HCT116 (cell line): ENCODE results near the gene METTL1. TPM values are rescaled to one million over a fixed set of nuclear protein-coding genes. Genes with fewer than 3 reads are reported as not detected.
A peak's percentile ranks its signal among the peaks of the same experiment; 100 is the strongest.

Source experiments
- ATAC-seq: fragments of 200-7000 bp; cut with Tn5 transposase; 2 replicates; pipeline ENCODE4 v1.9.1; 2020; ENCODE audit warnings: mild to moderate bottlenecking, moderate library complexity
- BruUV-seq: library from RNA; stranded (reverse); fragments of 400-500 nt; replicated peaks from 2 replicates; lab custom pipeline; 2021; lab: Mats Ljungman, UMichigan
- CTCF ChIA-PET: fragments of 300-600 bp; sonication (Branson Sonifier 250); formaldehyde crosslinking; loops from one replicate; lab custom pipeline; 2021; ENCODE audit warnings: antibody characterized with exemption; lab: Charles Lee
- POLR2A ChIA-PET: fragments of 300-600, 350-600 bp; sonication (Branson Sonifier 250); formaldehyde crosslinking; loops from one replicate; lab custom pipeline; 2021; ENCODE audit warnings: antibody characterized with exemption; lab: Charles Lee
- RAD21 ChIA-PET, 2 experiments: fragments of 300-600 bp; sonication (Branson Sonifier 250); formaldehyde crosslinking; loops; one replicate each; lab custom pipeline; 2023; ENCODE audit warnings: low total read pairs in 2 of 2; ENCODE audit not compliant: uncharacterized antibody in 2 of 2, unreplicated experiment in 2 of 2, low non-redundant PET in 1 of 2; lab: Charles Lee
- DNase-seq: peaks from one replicate; pipeline ENCODE4 v3.0.0-alpha.2; 2010; ENCODE audit warnings: low read depth, low spot score
- H2AFZ ChIP-seq: fragments of 200-600 bp; shearing (Covaris generic), sonication (generic); 2 replicates; pipeline ENCODE4 v1.6.1; 2017; ENCODE audit warnings: low read depth, mixed run types, mixed read lengths, antibody characterized with exemption, low read length; ENCODE audit not compliant: poor library complexity, severe bottlenecking
- H3K27ac ChIP-seq: 2 replicates; pipeline ENCODE4 v1.5.1; 2012; ENCODE audit warnings: low read depth, low read length
- H3K27me3 ChIP-seq: fragments of 200-600 bp; sonication (generic); 2 replicates; pipeline ENCODE4 v1.6.1; 2016; ENCODE audit warnings: mixed run types, low read length, mixed read lengths; ENCODE audit not compliant: insufficient read depth
- H3K36me3 ChIP-seq, 2 experiments: fragments of 200-500 bp in 1 of 2; fragments of 200-600 bp in 1 of 2; sonication (Bioruptor generic) in 1 of 2; sonication (generic) in 1 of 2; 2 replicates each; pipeline versions ENCODE4 v1.5.1 to v1.6.1; 2014 to 2016; ENCODE audit warnings: low read length in 2 of 2, inconsistent platforms in 1 of 2, mixed read lengths in 1 of 2, mixed run types in 1 of 2; ENCODE audit not compliant: insufficient read depth in 2 of 2, control insufficient read depth in 1 of 2
- H3K4me1 ChIP-seq, 2 experiments: fragments of 200-600 bp in 1 of 2; sonication (generic) in 1 of 2; 2 replicates each; pipeline versions ENCODE4 v1.5.1 to v1.6.1; 2012 to 2017; ENCODE audit warnings: low read length in 2 of 2, inconsistent platforms in 1 of 2, mild to moderate bottlenecking in 1 of 2, mixed read lengths in 1 of 2, mixed run types in 1 of 2, moderate library complexity in 1 of 2; ENCODE audit not compliant: insufficient read depth in 2 of 2, control insufficient read depth in 1 of 2
- H3K4me2 ChIP-seq: fragments of 200-600 bp; sonication (generic); 2 replicates; pipeline ENCODE4 v1.6.1; 2017; ENCODE audit warnings: mixed run types, low read length, mixed read lengths
- H3K4me3 ChIP-seq, 2 experiments: fragments of 200-600 bp in 1 of 2; sonication (generic) in 1 of 2; replicated peaks in 1 of 2; 2 replicates each; pipeline ENCODE4 v1.5.1; 2011 to 2016; ENCODE audit warnings: low read length in 2 of 2, control low read depth in 1 of 2, low read depth in 1 of 2, mild to moderate bottlenecking in 1 of 2, mixed read lengths in 1 of 2, mixed run types in 1 of 2
- H3K79me2 ChIP-seq: fragments of 200-600 bp; sonication (generic); 2 replicates; pipeline ENCODE4 v1.6.1; 2017; ENCODE audit warnings: mild to moderate bottlenecking, mixed run types, low read length, moderate library complexity, mixed read lengths; ENCODE audit not compliant: insufficient read depth
- H3K9ac ChIP-seq: fragments of 200-600 bp; sonication (generic); 2 replicates; pipeline ENCODE4 v1.6.1; 2016; ENCODE audit warnings: low read length, mixed read lengths
- H3K9me2 ChIP-seq: fragments of 200-600 bp; sonication (generic), shearing (Covaris generic); 2 replicates; pipeline ENCODE4 v1.6.1; 2017; ENCODE audit warnings: mixed run types, mild to moderate bottlenecking, moderate library complexity; ENCODE audit not compliant: insufficient read depth
- H3K9me3 ChIP-seq, 2 experiments: fragments of 200-500 bp in 1 of 2; fragments of 200-600 bp in 1 of 2; sonication (Bioruptor generic) in 1 of 2; sonication (generic) in 1 of 2; 2 replicates each; pipeline ENCODE4 v1.6.1; 2014 to 2017; ENCODE audit warnings: low read length in 2 of 2, mixed read lengths in 2 of 2, inconsistent platforms in 1 of 2, low read depth in 1 of 2, mild to moderate bottlenecking in 1 of 2, mixed run types in 1 of 2, moderate library complexity in 1 of 2; ENCODE audit not compliant: control insufficient read depth in 1 of 2, insufficient read depth in 1 of 2
- H4K20me1 ChIP-seq: fragments of 200-600 bp; sonication (generic), shearing (Covaris generic); 2 replicates; pipeline ENCODE4 v1.6.1; 2017; ENCODE audit warnings: mixed run types, mild to moderate bottlenecking, moderate library complexity; ENCODE audit not compliant: insufficient read depth
- CBX3 ChIP-seq: IDR thresholded peaks from 2 replicates; pipeline ENCODE4 v1.6.1; 2012; ENCODE audit warnings: low read depth
- CEBPB ChIP-seq: IDR thresholded peaks from 2 replicates; pipeline ENCODE4 v1.6.1; 2012; ENCODE audit warnings: low read depth
- EGR1 ChIP-seq: IDR thresholded peaks from 2 replicates; pipeline ENCODE4 v1.6.1; 2012; ENCODE audit warnings: low read depth
- EZH2phosphoT487 ChIP-seq: fragments of 200-600 bp; IDR thresholded peaks from 2 replicates; pipeline ENCODE4 v1.6.1; 2018; ENCODE audit warnings: antibody characterized with exemption, borderline replicate concordance
- FOSL1 ChIP-seq: IDR thresholded peaks from 2 replicates; pipeline ENCODE4 v1.6.1; 2012; ENCODE audit warnings: low read depth
- POLR2A ChIP-seq: IDR thresholded peaks from 2 replicates; pipeline ENCODE4 v1.7.0; 2011; ENCODE audit warnings: borderline replicate concordance; ENCODE audit not compliant: insufficient read depth, insufficient read length; ENCODE audit errors: extremely low read depth
- POLR2AphosphoS5 ChIP-seq: IDR thresholded peaks from 2 replicates; pipeline ENCODE4 v1.6.1; 2011; ENCODE audit warnings: mild to moderate bottlenecking, low read depth, low read length, moderate library complexity
- SP1 ChIP-seq: IDR thresholded peaks from 2 replicates; pipeline ENCODE4 v1.6.1; 2012; ENCODE audit warnings: low read depth
- TCF7L2 ChIP-seq: IDR thresholded peaks from 2 replicates; pipeline ENCODE4 v1.7.0; 2011; ENCODE audit warnings: borderline replicate concordance, inconsistent platforms; ENCODE audit not compliant: insufficient read depth, insufficient read length; ENCODE audit errors: extremely low read depth
- ZNF274 ChIP-seq: fragments of 200-500 bp; sonication (Bioruptor generic); IDR thresholded peaks from 2 replicates; pipeline ENCODE4 v1.6.1; 2014; ENCODE audit warnings: mild to moderate bottlenecking, low read depth, low read length, inconsistent platforms
- intact Hi-C: fragments of 100-400 bp; cut with micrococcal nuclease; formaldehyde crosslinking; loops from 2 replicates; pipeline ENCODE4 v1.10.0; 2022
- total RNA-seq: library from RNA; stranded (reverse); gene quantifications from one replicate; pipeline ENCODE4 v1.2.1, GENCODE V29; 2021; ENCODE audit not compliant: unreplicated experiment
- TF ChIP-seq, protein P1 (sequence below): IDR thresholded peaks from 2 replicates; pipeline ENCODE4 v1.6.1; 2012; ENCODE audit warnings: low read depth
- TF ChIP-seq, protein P2 (sequence below), 3 experiments: fragments of 200-600 bp in 1 of 3; sonication (generic) in 1 of 3; IDR thresholded peaks in 2 of 3; conservative IDR thresholded peaks in 1 of 3; 2 replicates each; pipeline ENCODE4 v1.5.1; 2012 to 2017; ENCODE audit warnings: low read depth in 2 of 3, low read length in 2 of 3, antibody characterized with exemption in 1 of 3, borderline replicate concordance in 1 of 3, control low read depth in 1 of 3, mild to moderate bottlenecking in 1 of 3, mixed read lengths in 1 of 3, mixed run types in 1 of 3, moderate library complexity in 1 of 3; ENCODE audit not compliant: insufficient read depth in 1 of 3

The METTL1 gene
- total RNA-seq, 1 experiment from 2014 or later, result 56.6 TPM

DNA sequence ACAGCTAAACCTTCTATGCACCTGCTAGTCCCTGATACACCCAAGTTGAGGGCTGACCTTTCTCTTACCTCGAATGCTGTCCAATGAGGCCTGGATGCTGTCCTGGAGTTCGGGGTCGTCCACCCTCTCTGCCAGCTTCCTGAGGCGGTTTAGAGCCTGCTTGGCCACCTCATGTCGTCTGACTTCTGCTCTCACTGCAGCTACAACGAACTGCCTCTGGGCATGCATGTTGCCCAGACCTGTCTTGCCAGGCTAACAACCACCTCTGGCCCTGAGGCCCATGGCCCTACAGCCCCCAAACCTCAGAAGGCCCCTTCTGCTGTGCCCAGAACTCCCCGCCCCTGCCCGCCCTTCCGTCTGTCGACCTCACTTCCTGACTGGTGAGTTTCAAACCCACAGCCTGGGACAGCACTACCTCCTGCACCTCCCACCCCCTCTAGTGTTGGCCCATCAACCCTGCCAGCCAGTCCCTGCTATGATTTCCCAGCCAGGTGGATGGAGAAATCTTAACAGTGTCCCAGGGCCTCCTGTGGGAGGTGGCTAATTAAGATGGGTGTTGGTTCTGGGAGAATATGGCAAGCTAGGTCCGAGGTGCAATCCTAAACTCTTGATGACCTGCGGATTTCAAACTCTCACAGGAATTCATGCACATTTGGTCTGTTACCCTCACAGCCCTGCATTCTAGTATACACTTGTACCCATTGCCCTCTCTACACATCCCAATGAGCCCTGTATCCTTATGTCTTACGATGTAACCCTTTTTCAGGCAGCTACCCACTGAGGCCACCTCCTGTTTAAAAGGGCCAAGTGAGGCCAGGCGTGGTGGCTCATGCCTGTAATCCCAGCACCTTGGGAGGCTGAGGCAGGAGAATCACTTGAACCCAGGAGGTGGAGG, 29.8 kb downstream of the METTL1 start (continued):
- TF ChIP-seq, protein P1, sequence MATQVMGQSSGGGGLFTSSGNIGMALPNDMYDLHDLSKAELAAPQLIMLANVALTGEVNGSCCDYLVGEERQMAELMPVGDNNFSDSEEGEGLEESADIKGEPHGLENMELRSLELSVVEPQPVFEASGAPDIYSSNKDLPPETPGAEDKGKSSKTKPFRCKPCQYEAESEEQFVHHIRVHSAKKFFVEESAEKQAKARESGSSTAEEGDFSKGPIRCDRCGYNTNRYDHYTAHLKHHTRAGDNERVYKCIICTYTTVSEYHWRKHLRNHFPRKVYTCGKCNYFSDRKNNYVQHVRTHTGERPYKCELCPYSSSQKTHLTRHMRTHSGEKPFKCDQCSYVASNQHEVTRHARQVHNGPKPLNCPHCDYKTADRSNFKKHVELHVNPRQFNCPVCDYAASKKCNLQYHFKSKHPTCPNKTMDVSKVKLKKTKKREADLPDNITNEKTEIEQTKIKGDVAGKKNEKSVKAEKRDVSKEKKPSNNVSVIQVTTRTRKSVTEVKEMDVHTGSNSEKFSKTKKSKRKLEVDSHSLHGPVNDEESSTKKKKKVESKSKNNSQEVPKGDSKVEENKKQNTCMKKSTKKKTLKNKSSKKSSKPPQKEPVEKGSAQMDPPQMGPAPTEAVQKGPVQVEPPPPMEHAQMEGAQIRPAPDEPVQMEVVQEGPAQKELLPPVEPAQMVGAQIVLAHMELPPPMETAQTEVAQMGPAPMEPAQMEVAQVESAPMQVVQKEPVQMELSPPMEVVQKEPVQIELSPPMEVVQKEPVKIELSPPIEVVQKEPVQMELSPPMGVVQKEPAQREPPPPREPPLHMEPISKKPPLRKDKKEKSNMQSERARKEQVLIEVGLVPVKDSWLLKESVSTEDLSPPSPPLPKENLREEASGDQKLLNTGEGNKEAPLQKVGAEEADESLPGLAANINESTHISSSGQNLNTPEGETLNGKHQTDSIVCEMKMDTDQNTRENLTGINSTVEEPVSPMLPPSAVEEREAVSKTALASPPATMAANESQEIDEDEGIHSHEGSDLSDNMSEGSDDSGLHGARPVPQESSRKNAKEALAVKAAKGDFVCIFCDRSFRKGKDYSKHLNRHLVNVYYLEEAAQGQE, result no peak
- no peak for TF ChIP-seq EZH2phosphoT487
- TF ChIP-seq POLR2AphosphoS5, result peak; percentile 73

DNA sequence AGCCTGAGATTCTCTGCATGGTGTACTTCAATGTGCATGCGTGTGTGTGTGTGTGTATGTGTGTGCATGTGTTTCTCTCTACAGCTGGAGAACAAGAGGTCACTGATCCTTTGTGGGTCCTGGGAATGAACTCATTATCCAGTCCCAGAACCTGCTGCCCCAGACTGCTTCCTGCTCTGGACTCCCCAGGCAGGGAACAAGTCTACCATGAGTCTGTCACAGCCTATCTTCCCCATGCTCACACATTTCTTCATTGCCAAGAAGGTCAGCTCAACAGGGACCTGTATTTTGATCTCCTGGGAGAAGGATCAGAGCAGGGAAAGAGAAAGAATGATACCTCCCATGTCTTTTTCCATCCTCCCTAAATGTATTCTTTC, 30.5 kb downstream of the METTL1 start:
- no peak for TF ChIP-seq SP1
- no peak for TF ChIP-seq ZNF274
- TF ChIP-seq, protein P1, result no peak
- no peak for TF ChIP-seq POLR2AphosphoS5
- no peak for TF ChIP-seq FOSL1
- no peak for TF ChIP-seq POLR2A
- TF ChIP-seq TCF7L2, result no peak
- TF ChIP-seq EGR1, result no peak
- TF ChIP-seq, protein P2, sequence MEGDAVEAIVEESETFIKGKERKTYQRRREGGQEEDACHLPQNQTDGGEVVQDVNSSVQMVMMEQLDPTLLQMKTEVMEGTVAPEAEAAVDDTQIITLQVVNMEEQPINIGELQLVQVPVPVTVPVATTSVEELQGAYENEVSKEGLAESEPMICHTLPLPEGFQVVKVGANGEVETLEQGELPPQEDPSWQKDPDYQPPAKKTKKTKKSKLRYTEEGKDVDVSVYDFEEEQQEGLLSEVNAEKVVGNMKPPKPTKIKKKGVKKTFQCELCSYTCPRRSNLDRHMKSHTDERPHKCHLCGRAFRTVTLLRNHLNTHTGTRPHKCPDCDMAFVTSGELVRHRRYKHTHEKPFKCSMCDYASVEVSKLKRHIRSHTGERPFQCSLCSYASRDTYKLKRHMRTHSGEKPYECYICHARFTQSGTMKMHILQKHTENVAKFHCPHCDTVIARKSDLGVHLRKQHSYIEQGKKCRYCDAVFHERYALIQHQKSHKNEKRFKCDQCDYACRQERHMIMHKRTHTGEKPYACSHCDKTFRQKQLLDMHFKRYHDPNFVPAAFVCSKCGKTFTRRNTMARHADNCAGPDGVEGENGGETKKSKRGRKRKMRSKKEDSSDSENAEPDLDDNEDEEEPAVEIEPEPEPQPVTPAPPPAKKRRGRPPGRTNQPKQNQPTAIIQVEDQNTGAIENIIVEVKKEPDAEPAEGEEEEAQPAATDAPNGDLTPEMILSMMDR (IDR thresholded peaks at IDR 0.05 in 2 of 3, conservative IDR thresholded peaks at IDR 0.05 in 1 of 3; ENCODE audit: borderline replicate concordance in 1 of 3, insufficient read depth in 1 of 3, low read depth in 2 of 3, low read length in 2 of 3), result no peak
- no peak for TF ChIP-seq CBX3
- TF ChIP-seq CEBPB, result no peak
- ATAC-seq, result no peak
- Histone ChIP-seq H3K9me3 (no peaks in the 10 kb centered on the region), H3K4me1 (peaks cover 10 to 36% of the 10 kb centered on the region in 2 experiments; a peak in 3 of 4 replicates), H3K36me3 (no peaks in the 10 kb centered on the region), H3K9ac (peak overlapping the region; percentile 69), H2AFZ (no peak overlapping the region), H4K20me1 (no peaks in the 10 kb centered on the region), H3K4me3 (peak overlapping the region; percentile 71 to 79), H3K27me3 (no peaks in the 10 kb centered on the region), H3K9me2 (no peaks in the 10 kb centered on the region), H3K79me2 (no peaks in the 10 kb centered on the region), H3K27ac (peak overlapping the region; percentile 46), H3K4me2 (peak overlapping the region; percentile 87)
- DNase-seq, result no peak
- POLR2A ChIA-PET, result interaction anchor here (1.9 kb wide), 1 partner anchor 15 kb away, joined by 5 read pairs; no protein-coding TSS in a partner anchor
- CTCF ChIA-PET, result interaction anchor here (0.6 to 1.8 kb wide), 4 partner anchors 15 to 158 kb away, joined by 3 to 13 read pairs (median 9); no protein-coding TSS in a partner anchor
- intact Hi-C loops, result no loop called here
- no TSS peak for BruUV-seq
- RAD21 ChIA-PET, result interaction anchor here in 1 of 2 experiments (1.4 kb wide), 1 partner anchor 158 kb away, joined by 3 read pairs; no protein-coding TSS in a partner anchor
